Measurements from ENCODE around the gene RBM19.

RBM19 gene

DNA sequence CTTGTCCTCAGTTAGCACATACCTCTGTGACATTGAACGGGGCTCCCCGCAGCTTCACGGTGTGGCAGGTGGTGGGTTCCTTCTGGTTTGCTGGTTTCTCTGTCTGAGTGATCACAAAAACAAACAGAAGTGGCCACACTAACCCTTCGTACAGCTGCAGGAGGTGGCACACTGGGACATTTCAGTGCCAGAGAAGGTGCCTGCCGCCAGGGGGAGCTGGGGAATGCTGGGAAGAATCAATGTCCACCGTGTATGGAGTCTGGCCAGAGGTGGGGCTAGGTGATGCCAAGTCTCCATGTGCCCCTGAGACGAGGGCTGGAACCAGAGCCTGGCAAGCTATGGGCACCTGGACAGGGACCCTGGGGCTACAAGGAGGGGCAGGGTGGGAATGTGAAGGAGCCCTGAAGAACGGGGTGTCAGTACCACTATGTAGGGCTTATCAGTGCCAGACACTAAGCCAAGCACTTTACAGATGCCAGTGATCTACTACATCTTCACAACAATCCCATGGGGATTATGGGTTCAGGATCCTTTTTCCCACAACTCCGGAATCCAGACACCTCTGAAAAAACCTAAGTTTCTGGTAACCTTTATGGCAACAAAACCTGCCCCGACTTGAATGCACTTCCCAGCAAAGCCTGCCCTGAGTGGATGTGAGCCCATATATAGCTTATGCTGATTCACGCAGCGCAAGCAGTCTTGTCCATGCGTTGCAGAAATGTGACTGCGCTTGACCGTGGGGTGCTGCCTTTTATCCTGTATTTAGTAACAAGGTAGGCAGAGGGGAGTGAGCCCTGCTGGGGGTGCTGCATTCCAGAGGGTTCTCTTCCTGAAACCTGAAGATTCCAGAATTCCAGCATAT is 10.8 kb downstream of the RBM19 start:
- DNase-seq (ENCODE audit: low read depth), result peak; percentile 30

DNA sequence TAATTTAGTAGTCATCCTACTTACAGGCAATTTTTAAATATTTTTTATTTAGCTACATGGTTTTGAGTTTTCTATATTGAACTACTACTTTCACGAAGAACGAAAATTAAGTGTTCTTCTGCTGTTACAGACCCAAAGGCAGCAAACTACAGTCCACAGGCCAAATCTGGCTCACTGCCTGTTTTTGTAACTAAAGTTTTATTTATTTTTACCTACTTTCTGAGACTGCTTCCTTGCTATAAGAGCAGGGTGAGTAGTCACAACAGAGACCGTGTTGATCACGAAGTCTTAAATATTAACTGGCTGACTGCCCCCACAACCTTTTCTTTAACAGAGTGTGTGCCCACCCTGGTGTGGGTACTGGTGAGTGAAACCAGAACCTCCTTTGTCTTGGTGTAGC is 11.6 kb downstream of the RBM19 start:
- DNase-seq (ENCODE audit: low read depth), result no peak

- DNase-seq (ENCODE audit: low read depth), result no peak
Measured at GRCh38 chr12:113950873-113951272, 15.3 kb downstream of the RBM19 start.

- no peak for DNase-seq (ENCODE audit: low read depth)
Measured at GRCh38 chr12:113949321-113950305, 16.5 kb downstream of the RBM19 start.

- no peak for DNase-seq (ENCODE audit: low read depth)
Measured at GRCh38 chr12:113948151-113948914, 17.8 kb downstream of the RBM19 start.

DNA sequence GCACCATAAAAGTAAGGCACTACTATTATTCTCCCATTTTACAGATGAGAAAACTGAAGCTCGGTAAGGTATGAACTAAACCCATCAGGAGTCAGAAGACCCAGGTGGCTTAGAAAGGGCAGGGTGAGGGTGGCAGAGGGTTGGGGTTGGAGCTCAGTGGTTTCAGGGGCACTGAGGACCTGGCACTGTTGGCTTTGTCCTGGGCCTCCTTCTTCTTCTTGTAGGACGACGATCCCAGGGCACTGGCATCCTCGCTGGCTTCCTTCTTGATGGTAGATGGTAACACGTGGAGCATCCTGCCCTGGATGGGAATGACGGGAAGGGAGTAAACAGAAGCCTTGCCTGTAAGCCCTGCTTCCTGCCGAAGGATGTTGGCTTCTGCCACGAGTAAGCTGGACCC is 19.9 kb downstream of the RBM19 start:
- no peak for DNase-seq (ENCODE audit: low read depth)

- DNase-seq (ENCODE audit: low read depth), result no peak
Measured at GRCh38 chr12:113945174-113946173, 20.7 kb downstream of the RBM19 start.

DNA sequence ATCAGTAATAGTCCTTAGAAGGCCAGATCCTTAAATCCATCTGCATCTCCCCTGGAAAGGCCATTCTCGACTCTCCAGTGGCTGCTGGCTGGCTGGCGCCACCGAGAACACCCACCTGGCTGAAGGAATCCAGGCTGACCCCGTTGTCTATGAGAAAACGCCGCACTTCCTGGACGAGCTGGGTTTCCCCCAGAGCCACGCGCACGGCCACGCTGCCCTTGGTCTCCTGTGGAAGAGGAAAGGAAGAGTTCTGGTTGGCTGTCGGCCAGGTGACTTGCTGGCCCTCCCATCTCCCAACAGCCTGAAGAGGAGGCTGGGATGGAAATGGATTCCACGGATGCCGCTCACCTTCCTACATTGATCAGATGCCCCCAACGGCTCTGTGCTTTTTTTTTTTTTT is 23.9 kb downstream of the RBM19 start:
- DNase-seq (ENCODE audit: low read depth), result no peak

DNA sequence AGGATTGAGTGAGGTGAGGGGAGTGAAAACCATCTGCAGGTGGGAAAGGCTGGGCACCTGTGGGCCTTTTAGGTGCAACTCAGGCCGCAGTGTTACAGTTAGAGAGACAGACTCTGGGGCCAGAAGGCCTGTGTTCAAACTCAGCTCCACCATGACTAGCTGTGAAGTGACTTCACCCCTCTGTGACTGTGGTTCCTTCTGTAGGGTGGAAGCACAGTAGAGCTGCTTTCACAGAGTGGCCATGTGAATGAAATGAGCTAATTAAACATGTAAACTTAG is 25.0 kb downstream of the RBM19 start:
- DNase-seq (ENCODE audit: low read depth), result no peak

- DNase-seq (ENCODE audit: low read depth), result no peak
Measured at GRCh38 chr12:113940357-113941207, 25.5 kb downstream of the RBM19 start.

DNA sequence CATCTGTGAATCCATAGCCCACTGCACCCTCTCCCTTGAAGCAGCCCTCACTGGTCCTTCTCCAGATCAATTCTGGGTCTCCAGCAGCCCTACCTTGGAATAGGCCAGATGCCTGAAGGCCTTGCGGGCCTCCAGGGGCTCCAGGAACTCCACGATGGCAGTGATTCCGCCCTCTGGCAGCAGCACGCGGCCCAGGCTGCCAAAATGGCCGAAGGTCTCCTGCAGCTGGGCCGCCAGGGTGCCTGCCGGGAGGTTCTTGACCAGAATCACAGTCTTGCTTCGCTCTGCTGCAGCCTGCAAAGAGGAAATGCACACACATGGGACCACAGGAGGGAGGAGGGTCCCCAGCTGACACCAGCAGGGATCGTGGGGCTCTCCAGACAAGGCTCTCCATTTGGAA is 26.3 kb downstream of the RBM19 start:
- DNase-seq (ENCODE audit: low read depth), result no peak

- DNase-seq (ENCODE audit: low read depth), result no peak
Measured at GRCh38 chr12:113938471-113938870, 27.7 kb downstream of the RBM19 start.

GRCh38 chr12:113936460-113936859 is 29.7 kb downstream of the RBM19 start:
- no peak for DNase-seq (ENCODE audit: low read depth)

- no peak for DNase-seq (ENCODE audit: low read depth)
Measured at GRCh38 chr12:113935459-113935858, 30.7 kb downstream of the RBM19 start.

DNA sequence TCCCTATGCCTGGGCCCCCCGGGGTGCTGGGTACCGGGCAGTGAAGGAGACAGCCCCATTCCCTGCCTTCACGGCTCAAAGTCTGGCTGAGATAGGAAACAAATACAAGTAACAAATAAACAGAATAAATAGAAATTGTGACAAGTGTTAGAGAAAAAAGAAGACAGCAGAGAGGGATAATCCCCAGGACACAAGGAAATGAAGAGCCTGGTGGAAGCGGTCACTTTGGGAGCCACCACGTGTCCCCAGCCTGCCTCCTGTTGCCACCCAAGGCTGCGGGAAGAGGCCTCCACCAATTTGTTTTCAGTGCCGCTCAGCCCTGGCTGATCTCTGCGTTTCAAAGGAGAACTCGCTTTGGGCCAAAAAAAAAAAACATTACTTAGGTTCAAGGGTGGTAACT is 31.2 kb downstream of the RBM19 start:
- no peak for DNase-seq (ENCODE audit: low read depth)

GRCh38 chr12:113934060-113934814 is 31.9 kb downstream of the RBM19 start:
- DNase-seq (ENCODE audit: low read depth), result no peak

- peak; percentile 13 for DNase-seq (ENCODE audit: low read depth)
Measured at GRCh38 chr12:113933201-113933786, 32.8 kb downstream of the RBM19 start.

GRCh38 chr12:113932381-113933196 is 33.5 kb downstream of the RBM19 start:
- DNase-seq (ENCODE audit: low read depth), result peak; percentile 3

Measured in EH (cell line).